NCI-H748 (cell line): ENCODE data around the gene GON4L.
"Not testable (repeated sequence)": the region's sequence is repeated elsewhere in the genome, so short reads cannot be mapped to it uniquely, and the experiment has no call there.

Source experiments
- DNase-seq: peaks from one replicate; lab custom pipeline; 2025; ENCODE audit not compliant: unreplicated experiment; lab: John Stamatoyannopoulos, UW

Gene GON4L

GRCh38 chr1:155833665-155834295 lies 23.2 kb downstream of the GON4L start:
- DNase-seq: no peak

- DNase-seq: no peak
Measured at GRCh38 chr1:155831279-155831976, 25.6 kb downstream of the GON4L start.

- DNase-seq: no peak
Measured at GRCh38 chr1:155827450-155827849, 29.6 kb downstream of the GON4L start.

- DNase-seq: no peak
Measured at GRCh38 chr1:155816351-155816750, 40.7 kb downstream of the GON4L start.

- no peak for DNase-seq
Measured at GRCh38 chr1:155813672-155814071, 43.3 kb downstream of the GON4L start.

GRCh38 chr1:155812878-155813277 lies 44.1 kb downstream of the GON4L start:
- DNase-seq: no peak

- no peak for DNase-seq
Measured at GRCh38 chr1:155809088-155809487, 47.9 kb downstream of the GON4L start.

- no peak for DNase-seq
Measured at GRCh38 chr1:155801149-155801548, 55.9 kb downstream of the GON4L start.

- not testable (repeated sequence) for DNase-seq
Measured at GRCh38 chr1:155795618-155796017, 61.4 kb downstream of the GON4L start.

- DNase-seq: no peak
Measured at GRCh38 chr1:155794605-155795245, 62.3 kb downstream of the GON4L start.

- DNase-seq: no peak
Measured at GRCh38 chr1:155793213-155793612, 63.8 kb downstream of the GON4L start.

- no peak for DNase-seq
Measured at GRCh38 chr1:155777582-155777981, 79.4 kb downstream of the GON4L start.

- no peak for DNase-seq
Measured at GRCh38 chr1:155776414-155776813, 80.6 kb downstream of the GON4L start.

- DNase-seq: no peak
Measured at GRCh38 chr1:155773221-155773620, 83.8 kb downstream of the GON4L start.

- DNase-seq: no peak
Measured at GRCh38 chr1:155769257-155769656, 87.8 kb downstream of the GON4L start.

- not testable (repeated sequence) for DNase-seq
Measured at GRCh38 chr1:155767399-155767989, 89.5 kb downstream of the GON4L start.

- not testable (repeated sequence) for DNase-seq
Measured at GRCh38 chr1:155763989-155764388, 93.0 kb downstream of the GON4L start.

GRCh38 chr1:155763090-155763815 lies 93.8 kb downstream of the GON4L start:
- peak; percentile 3 for DNase-seq

- no peak for DNase-seq
Measured at GRCh38 chr1:155761736-155762405, 95.1 kb downstream of the GON4L start.

- DNase-seq: no peak
Measured at GRCh38 chr1:155760751-155761475, 96.1 kb downstream of the GON4L start.
